Muscle layer of colon (tissue), 2 donors: Measurements from ENCODE around the gene IL17D.

Experiments
- H3K27ac ChIP-seq: one replicate; pipeline ENCODE4 v1.7.0; 2013; ENCODE audit warnings: low read depth, mild to moderate bottlenecking, low read length, moderate library complexity
- H3K27me3 ChIP-seq, 2 donors: one replicate each; pipeline ENCODE4 v1.7.0; 2013; ENCODE audit warnings: low read length in 2 of 2, mild to moderate bottlenecking in 2 of 2; ENCODE audit not compliant: insufficient read depth in 2 of 2, control insufficient read depth in 1 of 2
- H3K36me3 ChIP-seq: one replicate; pipeline ENCODE4 v1.7.0; 2013; ENCODE audit warnings: mild to moderate bottlenecking, low read length; ENCODE audit not compliant: insufficient read depth
- H3K4me1 ChIP-seq: one replicate; pipeline ENCODE4 v1.7.0; 2013; ENCODE audit warnings: mild to moderate bottlenecking, low read length; ENCODE audit not compliant: insufficient read depth
- H3K4me3 ChIP-seq, 2 donors: one replicate each; pipeline ENCODE4 v1.7.0; 2013; ENCODE audit warnings: low read length in 2 of 2, low read depth in 1 of 2, mild to moderate bottlenecking in 1 of 2, moderate library complexity in 1 of 2
- H3K9ac ChIP-seq: one replicate; pipeline ENCODE4 v1.7.0; 2013; ENCODE audit warnings: low read length
- H3K9me3 ChIP-seq: one replicate; pipeline ENCODE4 v1.7.0; 2013; ENCODE audit warnings: mild to moderate bottlenecking, low read length
- donor health status: abdominal sarcoma.
- donor health status: Adenocarcinoma of cecum.

IL17D gene

DNA sequence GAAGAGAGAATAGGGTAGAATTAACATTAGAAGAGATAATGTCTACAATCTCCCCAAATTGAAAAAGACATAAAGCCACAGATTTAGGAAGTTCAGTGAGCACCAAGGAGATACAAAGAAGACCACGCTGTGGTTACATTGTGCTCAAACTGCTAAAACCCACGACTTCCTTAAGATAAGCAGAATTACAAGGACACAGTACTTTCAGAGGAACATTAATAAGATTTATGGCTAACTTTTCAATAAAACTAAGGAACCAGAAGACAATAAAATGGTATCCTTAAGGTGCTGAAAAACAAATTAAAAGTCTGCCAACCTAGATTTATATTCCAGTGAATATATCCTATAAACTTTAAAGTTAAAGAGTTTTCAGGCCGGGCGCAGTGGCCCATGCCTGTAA is 7.4 kb upstream of the IL17D start:
- no peak overlapping the region for H3K27ac ChIP-seq
- no peaks in the 10 kb centered on the region for H3K9me3 ChIP-seq
- no peaks in the 10 kb centered on the region for H3K4me1 ChIP-seq
- H3K4me3 ChIP-seq: no peak overlapping the region
- H3K27me3 ChIP-seq: no peaks in the 10 kb centered on the region
- H3K36me3 ChIP-seq: peaks cover 10% of the 10 kb centered on the region
- no peak overlapping the region for H3K9ac ChIP-seq

- Histone ChIP-seq H3K4me1 (peaks cover 8% of the 10 kb centered on the region), H3K27me3 (peaks cover 15 to 17% of the 10 kb centered on the region in 2 donors), H3K4me3 (no peak overlapping the region), H3K9ac (no peak overlapping the region), H3K27ac (no peak overlapping the region), H3K9me3 (no peaks in the 10 kb centered on the region), H3K36me3 (no peaks in the 10 kb centered on the region)
Observed at GRCh38 chr13:20699715-20700114, 3.8 kb upstream of the IL17D start.

DNA sequence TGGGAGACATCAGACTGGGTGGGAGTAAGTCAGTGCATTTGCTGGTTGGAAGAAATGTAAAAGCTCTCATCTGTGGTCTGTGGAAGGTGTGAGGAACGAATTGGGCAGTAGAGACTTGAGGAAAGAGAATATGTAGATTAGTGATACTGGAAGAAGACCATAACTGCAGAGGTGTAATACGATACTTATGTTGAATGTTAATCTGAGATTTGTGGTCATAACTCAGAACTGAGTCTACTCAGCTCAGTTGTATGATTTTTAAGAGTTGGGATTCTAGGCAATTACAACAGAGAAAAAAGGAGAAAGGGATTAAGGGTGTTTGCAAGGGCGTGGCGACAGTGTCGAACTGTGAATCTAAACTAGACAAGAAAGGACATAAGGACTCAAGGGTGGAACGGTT is 3.2 kb upstream of the IL17D start:
- H3K4me3 ChIP-seq: no peak overlapping the region
- H3K27ac ChIP-seq: no peak overlapping the region
- no peak overlapping the region for H3K9ac ChIP-seq
- no peaks in the 10 kb centered on the region for H3K36me3 ChIP-seq
- peaks cover 15 to 17% of the 10 kb centered on the region in 2 donors for H3K27me3 ChIP-seq
- H3K9me3 ChIP-seq: no peaks in the 10 kb centered on the region
- H3K4me1 ChIP-seq: peaks cover 8% of the 10 kb centered on the region

DNA sequence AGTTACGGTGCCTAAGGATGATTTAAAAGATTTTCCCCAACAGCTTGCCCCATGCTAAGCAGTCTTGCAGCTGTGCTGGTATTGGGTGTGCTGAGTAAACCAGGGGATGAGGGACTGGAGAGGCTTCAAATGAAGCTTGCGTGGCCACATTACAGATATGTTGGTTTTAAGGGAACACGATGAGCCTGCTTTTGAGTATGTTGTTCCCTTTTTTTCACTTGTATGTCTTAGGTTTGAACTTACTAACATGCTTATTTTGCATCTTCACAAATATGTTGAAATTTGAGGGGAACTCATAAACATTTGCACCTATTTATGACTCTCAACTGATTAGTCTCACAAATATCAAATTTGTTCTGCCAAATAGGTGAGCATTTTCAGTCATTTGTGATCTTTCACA is 2.0 kb upstream of the IL17D start:
- peaks cover 8% of the 10 kb centered on the region for H3K4me1 ChIP-seq
- H3K27me3 ChIP-seq: peaks cover 15 to 17% of the 10 kb centered on the region in 2 donors
- H3K9me3 ChIP-seq: no peaks in the 10 kb centered on the region
- H3K4me3 ChIP-seq: no peak overlapping the region
- H3K9ac ChIP-seq: no peak overlapping the region
- no peak overlapping the region for H3K27ac ChIP-seq
- H3K36me3 ChIP-seq: no peaks in the 10 kb centered on the region

DNA sequence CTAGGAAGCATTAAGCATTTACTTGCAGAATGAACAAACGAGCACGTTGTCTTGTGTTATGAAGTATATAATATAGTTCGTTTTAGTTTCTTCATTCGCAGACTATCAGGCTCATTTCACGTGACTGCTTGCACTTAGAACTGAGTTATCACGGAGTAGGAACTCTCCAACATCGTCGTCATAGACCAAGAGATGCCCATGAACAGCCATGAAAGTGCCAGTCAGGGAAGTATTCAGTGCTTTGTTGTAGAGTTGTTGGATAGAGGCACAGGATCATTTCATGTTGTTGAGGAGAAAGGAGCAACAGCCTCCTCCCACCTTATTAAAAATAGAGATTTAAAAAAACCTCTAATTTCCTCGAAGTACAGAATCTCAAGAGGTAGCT is 977 bp upstream of the IL17D start:
- Histone ChIP-seq H3K4me3 (peak overlapping the region in 1 of 2 donors; percentile 50), H3K27ac (no peak overlapping the region), H3K36me3 (no peaks in the 10 kb centered on the region)

GRCh38 chr13:20703780-20704458 is 420 bp downstream of the IL17D start:
- Histone ChIP-seq H3K36me3 (no peaks in the 10 kb centered on the region), H3K9me3 (no peaks in the 10 kb centered on the region), H3K27me3 (peaks cover 15 to 17% of the 10 kb centered on the region in 2 donors), H3K27ac (no peak overlapping the region), H3K4me1 (peaks cover 8% of the 10 kb centered on the region), H3K4me3 (no peak overlapping the region), H3K9ac (no peak overlapping the region)

More for the DNA sequence above, 977 bp upstream of the IL17D start:
- Histone ChIP-seq H3K9ac (no peak overlapping the region), H3K9me3 (no peaks in the 10 kb centered on the region), H3K4me1 (peaks cover 8% of the 10 kb centered on the region), H3K27me3 (peaks cover 15 to 17% of the 10 kb centered on the region in 2 donors)

DNA sequence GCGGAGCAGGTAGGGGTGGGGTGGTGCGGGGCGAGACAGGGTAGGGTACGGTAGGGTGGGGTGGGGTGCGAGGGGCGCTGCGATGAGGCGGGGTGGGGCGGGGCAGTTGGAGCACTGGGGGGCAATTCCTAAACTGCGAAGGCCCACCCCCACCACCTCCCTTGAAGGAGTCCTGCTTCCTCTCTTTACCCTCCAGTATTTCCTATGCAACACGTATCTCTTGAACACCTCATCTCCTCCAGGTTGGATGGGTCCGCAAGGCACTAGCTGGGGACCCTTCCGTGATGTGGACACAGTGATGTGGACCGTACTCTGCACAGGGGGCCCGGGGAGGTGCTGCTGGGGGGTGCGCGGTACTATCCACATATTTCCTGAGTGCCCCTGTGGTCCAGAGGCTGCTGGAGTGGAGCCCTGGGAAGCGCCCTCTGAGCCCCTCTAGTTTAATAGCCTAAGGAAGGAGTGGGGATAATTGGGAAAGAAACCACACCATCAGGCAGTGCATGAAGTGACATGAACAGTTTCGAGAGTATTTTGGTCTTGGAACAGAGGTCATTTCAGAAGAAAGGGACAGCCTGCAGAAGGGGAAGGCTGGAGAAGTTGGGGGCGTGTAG is 1.1 kb downstream of the IL17D start:
- Histone ChIP-seq H3K4me1 (peaks cover 8% of the 10 kb centered on the region), H3K4me3 (no peak overlapping the region), H3K9ac (no peak overlapping the region), H3K27me3 (peaks cover 15 to 17% of the 10 kb centered on the region in 2 donors), H3K9me3 (no peaks in the 10 kb centered on the region), H3K36me3 (no peaks in the 10 kb centered on the region), H3K27ac (no peak overlapping the region)

DNA sequence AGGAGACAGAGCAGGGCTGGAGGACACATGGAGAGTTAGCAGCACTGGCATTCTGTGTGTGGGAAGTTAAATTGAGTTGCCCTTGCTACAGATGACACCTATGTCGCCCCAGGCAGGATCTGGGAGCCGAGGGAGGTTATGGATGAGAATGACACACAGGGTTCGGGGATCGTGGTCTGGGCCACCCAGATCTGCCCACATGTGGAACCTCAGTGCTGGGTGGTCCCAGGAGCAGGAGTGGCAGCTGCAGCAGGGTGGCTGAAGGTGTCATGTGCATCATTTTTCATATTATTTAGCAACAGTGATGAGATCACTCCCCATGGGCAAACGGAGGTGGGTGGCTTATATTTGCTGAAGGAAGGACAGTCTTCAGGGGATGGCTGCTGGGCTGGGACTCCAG is 3.2 kb downstream of the IL17D start:
- no peak overlapping the region for H3K4me3 ChIP-seq
- peaks cover 10 to 16% of the 10 kb centered on the region in 2 donors for H3K27me3 ChIP-seq
- H3K9me3 ChIP-seq: no peaks in the 10 kb centered on the region
- H3K36me3 ChIP-seq: no peaks in the 10 kb centered on the region
- H3K4me1 ChIP-seq: peaks cover 8% of the 10 kb centered on the region
- no peak overlapping the region for H3K27ac ChIP-seq
- H3K9ac ChIP-seq: no peak overlapping the region

- H3K9me3 ChIP-seq: no peaks in the 10 kb centered on the region
- peaks cover under 1% of the 10 kb centered on the region for H3K4me1 ChIP-seq
- no peak overlapping the region for H3K27ac ChIP-seq
- H3K36me3 ChIP-seq: no peaks in the 10 kb centered on the region
- H3K4me3 ChIP-seq: no peak overlapping the region
- H3K27me3 ChIP-seq: peaks cover 0 to under 1% of the 10 kb centered on the region in 2 donors
- no peak overlapping the region for H3K9ac ChIP-seq
Observed at GRCh38 chr13:20708216-20708615, 4.7 kb downstream of the IL17D start.

DNA sequence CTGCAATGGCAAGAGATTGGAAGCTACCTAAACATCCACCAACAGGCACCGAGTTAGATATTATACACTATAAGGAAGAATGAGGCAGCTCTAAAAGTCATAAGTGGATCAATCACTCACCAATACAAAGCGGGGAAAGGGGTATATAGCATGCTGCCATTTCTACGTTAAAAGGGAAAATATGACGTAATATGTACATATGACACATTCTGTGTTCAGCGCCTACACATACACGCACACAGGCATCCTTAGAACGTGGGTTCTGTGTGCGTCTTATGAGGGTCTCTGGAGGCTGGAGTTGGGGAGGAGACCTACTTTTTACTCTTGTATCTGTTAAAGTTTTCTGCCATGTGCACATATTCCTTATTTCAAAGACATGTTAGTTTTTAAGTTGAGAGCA is 5.9 kb downstream of the IL17D start:
- Histone ChIP-seq H3K36me3 (no peaks in the 10 kb centered on the region), H3K9ac (no peak overlapping the region), H3K9me3 (no peaks in the 10 kb centered on the region), H3K4me3 (no peak overlapping the region), H3K4me1 (peaks cover 12% of the 10 kb centered on the region), H3K27ac (no peak overlapping the region), H3K27me3 (no peaks in the 10 kb centered on the region)

DNA sequence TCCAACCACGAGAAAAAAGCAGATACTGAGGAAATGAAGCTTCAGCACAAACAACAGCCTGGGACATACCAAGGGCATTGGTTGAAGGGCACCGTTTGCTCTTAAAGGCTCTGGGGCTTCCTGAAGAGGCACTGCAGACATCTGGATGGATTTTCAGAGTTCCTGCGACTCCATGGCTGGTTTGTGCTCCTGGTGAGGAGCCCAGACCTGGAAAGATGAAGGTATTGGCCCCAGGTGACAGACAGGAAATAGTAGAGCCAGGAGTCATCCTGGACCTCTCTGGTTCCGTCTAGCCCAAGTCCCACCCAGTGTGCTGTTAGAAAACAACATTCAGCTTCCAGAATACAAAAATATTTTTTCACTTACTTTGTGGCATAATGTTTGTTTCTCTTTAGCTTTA is 6.3 kb downstream of the IL17D start:
- Histone ChIP-seq H3K4me3 (no peak overlapping the region), H3K27me3 (no peaks in the 10 kb centered on the region), H3K27ac (no peak overlapping the region), H3K4me1 (peaks cover 16% of the 10 kb centered on the region), H3K9ac (no peak overlapping the region), H3K9me3 (no peaks in the 10 kb centered on the region), H3K36me3 (no peaks in the 10 kb centered on the region)
